HEK293T (cell line): ENCODE results near the gene PYGM.

Experiments
- CTBP1 ChIP-seq: fragments of 450-650 bp; IDR thresholded peaks from 2 replicates; pipeline ENCODE4 v1.6.1; 2016; ENCODE audit warnings: borderline replicate concordance
- SP1 ChIP-seq: fragments of 450-650 bp; IDR thresholded peaks from 2 replicates; pipeline ENCODE4 v1.6.1; 2017

DNA sequence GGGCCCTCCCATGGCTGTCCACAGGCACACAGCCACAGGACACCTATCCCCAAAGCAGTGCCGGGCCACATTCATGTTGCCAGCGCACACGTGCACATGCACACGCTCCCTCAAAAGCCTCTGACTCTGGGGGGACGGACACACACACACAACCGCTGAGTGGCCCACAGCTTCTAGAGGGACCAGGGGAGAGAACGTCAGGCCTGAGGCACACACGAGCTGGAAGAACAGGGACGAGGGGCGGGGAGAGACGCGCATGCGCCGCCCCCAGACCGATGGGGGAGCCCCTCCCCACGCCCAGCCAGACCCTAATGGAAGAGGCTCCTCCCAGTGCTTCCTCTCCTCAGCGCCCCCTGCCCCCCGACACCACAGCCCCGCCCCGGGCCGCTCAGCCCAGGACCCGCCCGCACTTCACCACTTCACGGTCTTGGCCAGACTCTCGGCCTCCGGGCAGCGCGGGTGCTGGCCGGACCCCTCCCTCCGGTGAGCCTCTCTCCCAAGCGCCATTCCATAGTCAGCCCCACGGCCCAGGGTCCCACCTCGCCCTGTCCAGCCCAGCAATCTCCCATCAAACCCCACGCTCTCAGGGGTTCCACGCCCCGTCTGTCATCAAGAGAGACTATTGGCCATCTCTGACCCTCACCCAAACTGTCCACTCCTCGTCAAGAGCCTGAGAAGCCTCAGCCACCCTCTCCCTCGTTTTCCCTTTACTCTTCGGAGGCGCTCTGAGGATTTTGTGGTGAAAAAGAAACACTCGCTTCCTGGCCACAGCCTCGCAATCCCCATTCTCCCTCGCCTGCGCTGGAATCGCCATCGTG lies 48.4 kb downstream of the PYGM start:
- TF ChIP-seq SP1 = no peak
- TF ChIP-seq CTBP1 = no peak
